H1 (cell line): Measurements from ENCODE around the gene CACNB2.

Source experiments
- EGR1 ChIP-seq: IDR thresholded peaks from 2 replicates; pipeline ENCODE4 v1.6.1; 2011; ENCODE audit warnings: low read depth, low read length, borderline replicate concordance
- GTF2F1 ChIP-seq: IDR thresholded peaks from 2 replicates; pipeline ENCODE4 v1.6.1; 2012; ENCODE audit warnings: low read depth, low read length, improper control_type of control experiment, borderline replicate concordance
- JUN ChIP-seq: IDR thresholded peaks from 2 replicates; pipeline ENCODE4 v1.6.1; 2011; ENCODE audit warnings: low read depth, mild to moderate bottlenecking, improper control_type of control experiment, low read length
- JUND ChIP-seq: IDR thresholded peaks from 2 replicates; pipeline ENCODE4 v1.6.1; 2011; ENCODE audit warnings: mild to moderate bottlenecking, improper control_type of control experiment, low read length
- POLR2A ChIP-seq, 2 experiments: IDR thresholded peaks; 1 replicate in 1 of 2; 2 replicates in 1 of 2; pipeline ENCODE4 v1.6.1; 2011; ENCODE audit warnings: low read depth in 2 of 2, low read length in 2 of 2, mild to moderate bottlenecking in 2 of 2; ENCODE audit errors: control extremely low read depth in 1 of 2
- RAD21 ChIP-seq, 2 experiments: IDR thresholded peaks in 1 of 2; conservative IDR thresholded peaks in 1 of 2; 2 replicates each; pipeline ENCODE4 v1.6.1; 2011; ENCODE audit warnings: low read depth in 2 of 2, low read length in 2 of 2, improper control_type of control experiment in 1 of 2, inconsistent platforms in 1 of 2, mild to moderate bottlenecking in 1 of 2, moderate library complexity in 1 of 2
- TF ChIP-seq, protein P1 (sequence below), 3 experiments: IDR thresholded peaks; 1 replicate in 2 of 3; 2 replicates in 1 of 3; pipeline versions ENCODE4 v1.5.1 to v1.6.1; 2011; ENCODE audit warnings: low read length in 3 of 3, mild to moderate bottlenecking in 3 of 3, inconsistent platforms in 2 of 3, low read depth in 1 of 3, moderate library complexity in 1 of 3; ENCODE audit not compliant: insufficient read depth in 1 of 3; ENCODE audit errors: control extremely low read depth in 1 of 3
- TF ChIP-seq, protein P2 (sequence below): IDR thresholded peaks from 2 replicates; pipeline ENCODE4 v1.6.1; 2011; ENCODE audit warnings: low read length, improper control_type of control experiment
- TF ChIP-seq, protein P3 (sequence below): IDR thresholded peaks from 2 replicates; pipeline ENCODE4 v1.6.1; 2011; ENCODE audit warnings: low read depth, mild to moderate bottlenecking, low read length; ENCODE audit not compliant: insufficient read depth

DNA sequence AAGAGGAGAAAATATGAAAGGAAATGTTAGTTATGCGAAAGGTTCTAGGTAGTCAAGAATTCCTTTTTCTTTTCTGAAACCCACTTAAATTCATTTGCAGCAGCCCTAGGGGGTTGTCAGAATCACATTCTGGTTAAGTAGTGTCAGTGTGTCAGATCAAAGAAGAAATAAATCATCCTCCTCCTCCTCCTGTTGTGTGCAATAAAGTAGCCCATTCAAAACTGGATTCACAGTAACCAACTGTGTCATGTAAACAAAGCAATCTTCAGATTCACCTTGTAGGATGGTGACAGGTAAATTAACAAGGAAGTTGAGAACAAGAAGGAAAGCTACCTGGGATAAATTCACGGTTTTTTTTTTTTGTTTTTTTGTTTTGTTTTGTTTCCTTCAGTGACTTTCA, 383.6 kb downstream of the CACNB2 start:
- TF ChIP-seq, protein P1, sequence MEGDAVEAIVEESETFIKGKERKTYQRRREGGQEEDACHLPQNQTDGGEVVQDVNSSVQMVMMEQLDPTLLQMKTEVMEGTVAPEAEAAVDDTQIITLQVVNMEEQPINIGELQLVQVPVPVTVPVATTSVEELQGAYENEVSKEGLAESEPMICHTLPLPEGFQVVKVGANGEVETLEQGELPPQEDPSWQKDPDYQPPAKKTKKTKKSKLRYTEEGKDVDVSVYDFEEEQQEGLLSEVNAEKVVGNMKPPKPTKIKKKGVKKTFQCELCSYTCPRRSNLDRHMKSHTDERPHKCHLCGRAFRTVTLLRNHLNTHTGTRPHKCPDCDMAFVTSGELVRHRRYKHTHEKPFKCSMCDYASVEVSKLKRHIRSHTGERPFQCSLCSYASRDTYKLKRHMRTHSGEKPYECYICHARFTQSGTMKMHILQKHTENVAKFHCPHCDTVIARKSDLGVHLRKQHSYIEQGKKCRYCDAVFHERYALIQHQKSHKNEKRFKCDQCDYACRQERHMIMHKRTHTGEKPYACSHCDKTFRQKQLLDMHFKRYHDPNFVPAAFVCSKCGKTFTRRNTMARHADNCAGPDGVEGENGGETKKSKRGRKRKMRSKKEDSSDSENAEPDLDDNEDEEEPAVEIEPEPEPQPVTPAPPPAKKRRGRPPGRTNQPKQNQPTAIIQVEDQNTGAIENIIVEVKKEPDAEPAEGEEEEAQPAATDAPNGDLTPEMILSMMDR (IDR thresholded peaks at IDR 0.05; ENCODE audit: control extremely low read depth in 1 of 3, insufficient read depth in 1 of 3, low read depth in 1 of 3, low read length in 3 of 3) = no peak
- no peak for TF ChIP-seq POLR2A (IDR thresholded peaks at IDR 0.05; ENCODE audit: control extremely low read depth in 1 of 2, low read depth in 2 of 2, low read length in 2 of 2)
- no peak for TF ChIP-seq JUN
- TF ChIP-seq RAD21 (IDR thresholded peaks at IDR 0.05 in 1 of 2, conservative IDR thresholded peaks at IDR 0.05 in 1 of 2; ENCODE audit: low read depth in 2 of 2, low read length in 2 of 2) = no peak
- TF ChIP-seq, protein P2, sequence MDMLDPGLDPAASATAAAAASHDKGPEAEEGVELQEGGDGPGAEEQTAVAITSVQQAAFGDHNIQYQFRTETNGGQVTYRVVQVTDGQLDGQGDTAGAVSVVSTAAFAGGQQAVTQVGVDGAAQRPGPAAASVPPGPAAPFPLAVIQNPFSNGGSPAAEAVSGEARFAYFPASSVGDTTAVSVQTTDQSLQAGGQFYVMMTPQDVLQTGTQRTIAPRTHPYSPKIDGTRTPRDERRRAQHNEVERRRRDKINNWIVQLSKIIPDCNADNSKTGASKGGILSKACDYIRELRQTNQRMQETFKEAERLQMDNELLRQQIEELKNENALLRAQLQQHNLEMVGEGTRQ = no peak
- TF ChIP-seq JUND = no peak
- no peak for TF ChIP-seq EGR1
- TF ChIP-seq GTF2F1 = no peak
- TF ChIP-seq, protein P3, sequence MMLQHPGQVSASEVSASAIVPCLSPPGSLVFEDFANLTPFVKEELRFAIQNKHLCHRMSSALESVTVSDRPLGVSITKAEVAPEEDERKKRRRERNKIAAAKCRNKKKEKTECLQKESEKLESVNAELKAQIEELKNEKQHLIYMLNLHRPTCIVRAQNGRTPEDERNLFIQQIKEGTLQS = no peak
